HG03025 (cell line): ENCODE results near the gene CENPQ.

Source experiments
- ATAC-seq: cut with Tn5 transposase; IDR thresholded peaks from one replicate; pipeline ENCODE4 v1.9.1; 2021; ENCODE audit warnings: mild to moderate bottlenecking, moderate library complexity; ENCODE audit not compliant: unreplicated experiment, low FRiP score

Gene CENPQ

GRCh38 chr6:49539102-49539501, 75.9 kb downstream of the CENPQ start:
- no peak for ATAC-seq

- ATAC-seq = no peak
Measured at GRCh38 chr6:49540614-49541013, 77.4 kb downstream of the CENPQ start.

DNA sequence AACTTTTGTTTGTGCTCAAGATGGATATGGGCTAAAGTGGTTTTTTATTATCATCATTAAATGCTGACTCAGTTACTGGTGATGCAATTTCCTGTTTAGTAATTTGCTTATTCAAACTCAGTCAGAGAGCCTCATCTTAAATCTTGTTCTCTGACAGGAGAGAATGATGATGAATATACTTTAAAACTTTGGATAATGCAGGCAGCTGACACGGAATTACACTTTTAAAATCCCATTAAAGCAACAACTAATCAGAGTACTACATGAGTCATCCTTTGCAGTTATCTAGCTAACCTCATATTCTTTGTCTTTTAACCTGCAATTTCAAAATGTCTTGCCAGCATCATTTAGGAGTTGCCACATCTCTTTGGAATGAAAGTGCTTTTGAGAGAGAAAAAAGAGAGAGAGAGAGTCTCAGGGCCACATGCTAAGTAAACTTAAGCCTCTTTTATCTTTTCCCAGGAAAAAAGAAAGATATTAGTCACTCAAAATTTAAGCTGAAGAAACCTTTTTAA, 78.1 kb downstream of the CENPQ start:
- ATAC-seq = no peak

GRCh38 chr6:49541936-49542335, 78.8 kb downstream of the CENPQ start:
- no peak for ATAC-seq
